Measurements from ENCODE around the gene SPTB.

SPTB gene

GRCh38 chr14:64705381-64706118, 174.2 kb downstream of the SPTB start:
- TF ChIP-seq ZFX (IDR thresholded peaks at IDR 0.05; ENCODE audit: borderline replicate concordance) (no peak), CTCF (IDR thresholded peaks at IDR 0.05) (no peak)
- H3K27ac ChIP-seq: peak overlapping the region; percentile 83

GRCh38 chr14:64704743-64705380, 174.8 kb downstream of the SPTB start:
- H3K27ac ChIP-seq: peak overlapping the region; percentile 83
- TF ChIP-seq CTCF (IDR thresholded peaks at IDR 0.05) (no peak), ZFX (IDR thresholded peaks at IDR 0.05; ENCODE audit: borderline replicate concordance) (no peak)

GRCh38 chr14:64704143-64704742, 175.5 kb downstream of the SPTB start, which contains the start of gene PLEKHG3:
TSS of gene PLEKHG3 (plus strand) at chr14:64704424. CDS start at chr14:64727632, 23,208 bp downstream.
- TF ChIP-seq ZFX (IDR thresholded peaks at IDR 0.05; ENCODE audit: borderline replicate concordance) (no peak), CTCF (IDR thresholded peaks at IDR 0.05) (no peak)
- peak within 1 kb of the TSS; percentile 83 for H3K27ac ChIP-seq

GRCh38 chr14:64703395-64704142, 176.1 kb downstream of the SPTB start:
- no peak for TF ChIP-seq CTCF (IDR thresholded peaks at IDR 0.05)
- TF ChIP-seq ZFX (IDR thresholded peaks at IDR 0.05; ENCODE audit: borderline replicate concordance): no peak

GRCh38 chr14:64702493-64703394, 177.0 kb downstream of the SPTB start:
- TF ChIP-seq ZFX (IDR thresholded peaks at IDR 0.05; ENCODE audit: borderline replicate concordance) (no peak), CTCF (IDR thresholded peaks at IDR 0.05) (no peak)
- peak overlapping the region; percentile 83 for H3K27ac ChIP-seq

More at GRCh38 chr14:64703395-64704142, 176.1 kb downstream of the SPTB start:
- peak overlapping the region; percentile 83 for H3K27ac ChIP-seq

- no peak overlapping the region for H3K27ac ChIP-seq
- TF ChIP-seq ZFX (IDR thresholded peaks at IDR 0.05; ENCODE audit: borderline replicate concordance) (no peak), CTCF (IDR thresholded peaks at IDR 0.05) (no peak)
Measured at GRCh38 chr14:64701660-64702059, 178.0 kb downstream of the SPTB start.
